CD4-positive, alpha-beta T cell treated with Interleukin-17A for 4 hours (primary cell): ENCODE measurements around the gene GNA14.

Experiments used
- DNase-seq: peaks from one replicate; pipeline ENCODE4 v3.0.0-alpha.2; 2020; ENCODE audit warnings: mixed read lengths

GNA14 gene

DNA sequence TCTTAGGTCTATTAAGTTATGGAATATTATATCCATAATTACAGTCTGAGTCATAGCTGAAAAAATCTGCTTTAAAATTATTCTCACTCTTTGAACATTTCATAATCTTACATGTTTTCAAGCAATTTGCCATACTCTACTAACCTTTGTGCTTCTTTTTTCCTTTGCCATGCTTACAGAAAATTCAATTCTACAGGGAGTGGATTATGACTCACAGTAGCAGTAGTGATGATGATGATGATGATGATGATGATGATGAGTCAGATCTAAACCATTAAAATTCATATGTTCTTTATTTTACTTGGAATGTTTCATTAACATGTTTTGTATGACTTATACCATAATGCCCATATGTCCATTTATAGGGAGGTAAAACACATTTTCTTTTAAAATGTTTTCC lies 263.7 kb downstream of the GNA14 start:
- no peak for DNase-seq

DNA sequence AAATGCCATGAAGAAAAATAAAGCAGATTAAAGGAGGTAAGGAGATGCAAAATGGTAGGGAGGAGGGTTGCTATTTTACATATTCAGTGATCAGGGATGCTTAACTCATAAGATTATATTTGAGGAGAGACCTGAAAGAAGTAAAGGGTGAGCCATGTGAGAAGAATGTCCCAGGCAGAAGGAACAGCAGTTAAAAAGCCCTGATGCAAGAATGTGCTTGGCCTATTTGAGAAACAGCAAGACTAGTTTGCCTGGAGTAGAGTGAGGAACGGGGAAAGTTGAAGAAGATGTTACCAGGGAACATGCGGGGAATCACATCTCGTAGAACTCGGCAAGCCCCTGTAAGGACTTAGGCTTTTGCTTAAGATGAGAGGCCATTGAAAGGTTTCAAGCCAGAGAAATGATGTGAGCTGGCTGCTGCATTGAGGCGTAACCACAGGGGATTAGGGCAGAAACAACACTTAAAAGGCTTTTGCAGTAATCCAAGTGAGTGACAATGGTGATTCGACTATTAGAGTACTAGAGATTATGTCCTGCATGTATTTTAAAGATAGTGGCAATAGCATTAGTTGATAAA lies 272.1 kb downstream of the GNA14 start:
- no peak for DNase-seq

DNA sequence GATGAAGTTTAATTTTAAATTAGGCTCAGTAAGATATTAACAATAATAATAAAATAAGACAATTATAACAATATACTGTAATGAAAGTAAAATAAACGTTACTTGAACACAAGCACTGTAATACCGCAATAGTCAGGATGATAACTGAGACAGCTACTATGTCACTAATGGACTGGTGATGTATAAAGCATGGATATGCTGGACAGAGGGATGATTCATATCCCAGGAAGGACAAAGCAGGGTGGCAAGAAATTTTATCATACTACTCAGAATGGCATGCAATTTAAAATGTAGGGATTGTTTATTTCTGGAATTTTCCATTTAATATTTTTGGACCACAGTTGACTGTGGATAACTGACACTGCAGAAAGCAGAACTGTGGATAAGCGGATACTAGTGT lies 273.9 kb downstream of the GNA14 start:
- DNase-seq = no peak
